ENCODE measurements around the gene ZFP91. TPM values are rescaled to one million over a fixed set of nuclear protein-coding genes. Genes with fewer than 3 reads are reported as not detected.

The ZFP91 gene
- total RNA-seq, 1 experiment from 2014 or later = 86.2 TPM

DNA sequence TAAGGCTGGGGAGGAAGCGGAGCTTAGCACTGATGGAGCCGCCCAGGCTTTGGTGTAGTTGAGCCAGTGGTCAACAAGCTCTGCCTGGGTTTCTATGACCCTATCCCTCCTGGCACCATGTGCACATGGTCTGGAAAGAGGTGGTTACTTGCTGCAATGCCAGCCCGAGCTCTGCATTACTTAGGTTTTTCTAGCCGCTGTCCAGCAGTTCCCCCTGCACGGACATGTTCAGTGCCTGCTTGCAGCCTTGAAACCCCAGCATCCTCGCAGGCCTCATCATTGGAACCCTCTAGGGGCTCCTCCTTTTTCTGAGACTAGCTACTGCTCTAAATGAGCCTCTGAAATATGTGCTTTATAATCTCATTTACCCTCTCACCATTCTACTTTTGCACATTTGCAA is 60.2 kb downstream of the ZFP91 start:
- POLR2A ChIA-PET = interaction anchor here (1.2 kb wide), 1 partner anchor 12 kb away, joined by 3 read pairs; no protein-coding TSS in a partner anchor
- Mint-ChIP-seq H3K9me3 (ENCODE audit: unreplicated experiment) (peaks cover 4% of the 10 kb centered on the region), H3K4me3 (ENCODE audit: unreplicated experiment) (no peak overlapping the region), H3K36me3 (ENCODE audit: insufficient read depth, unreplicated experiment) (no peaks in the 10 kb centered on the region), H3K27ac (ENCODE audit: low read depth, unreplicated experiment) (no peak overlapping the region), H3K27me3 (ENCODE audit: insufficient read depth, unreplicated experiment) (no peaks in the 10 kb centered on the region), H3K4me1 (ENCODE audit: insufficient read depth, unreplicated experiment) (no peaks in the 10 kb centered on the region)
- CTCF ChIA-PET = interaction anchor here (1.1 to 4.2 kb wide), 4 partner anchors 10 to 266 kb away, joined by 3 to 18 read pairs (median 11); no protein-coding TSS in a partner anchor
- TF ChIP-seq, protein P1, sequence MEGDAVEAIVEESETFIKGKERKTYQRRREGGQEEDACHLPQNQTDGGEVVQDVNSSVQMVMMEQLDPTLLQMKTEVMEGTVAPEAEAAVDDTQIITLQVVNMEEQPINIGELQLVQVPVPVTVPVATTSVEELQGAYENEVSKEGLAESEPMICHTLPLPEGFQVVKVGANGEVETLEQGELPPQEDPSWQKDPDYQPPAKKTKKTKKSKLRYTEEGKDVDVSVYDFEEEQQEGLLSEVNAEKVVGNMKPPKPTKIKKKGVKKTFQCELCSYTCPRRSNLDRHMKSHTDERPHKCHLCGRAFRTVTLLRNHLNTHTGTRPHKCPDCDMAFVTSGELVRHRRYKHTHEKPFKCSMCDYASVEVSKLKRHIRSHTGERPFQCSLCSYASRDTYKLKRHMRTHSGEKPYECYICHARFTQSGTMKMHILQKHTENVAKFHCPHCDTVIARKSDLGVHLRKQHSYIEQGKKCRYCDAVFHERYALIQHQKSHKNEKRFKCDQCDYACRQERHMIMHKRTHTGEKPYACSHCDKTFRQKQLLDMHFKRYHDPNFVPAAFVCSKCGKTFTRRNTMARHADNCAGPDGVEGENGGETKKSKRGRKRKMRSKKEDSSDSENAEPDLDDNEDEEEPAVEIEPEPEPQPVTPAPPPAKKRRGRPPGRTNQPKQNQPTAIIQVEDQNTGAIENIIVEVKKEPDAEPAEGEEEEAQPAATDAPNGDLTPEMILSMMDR (IDR thresholded peaks at IDR 0.05; ENCODE audit: unreplicated experiment) = no peak
- DNase-seq (ENCODE audit: unreplicated experiment) = no peak
- intact Hi-C loops (cut with micrococcal nuclease) = no loop called here
- BruUV-seq (replicated peaks) = no TSS peak

DNA sequence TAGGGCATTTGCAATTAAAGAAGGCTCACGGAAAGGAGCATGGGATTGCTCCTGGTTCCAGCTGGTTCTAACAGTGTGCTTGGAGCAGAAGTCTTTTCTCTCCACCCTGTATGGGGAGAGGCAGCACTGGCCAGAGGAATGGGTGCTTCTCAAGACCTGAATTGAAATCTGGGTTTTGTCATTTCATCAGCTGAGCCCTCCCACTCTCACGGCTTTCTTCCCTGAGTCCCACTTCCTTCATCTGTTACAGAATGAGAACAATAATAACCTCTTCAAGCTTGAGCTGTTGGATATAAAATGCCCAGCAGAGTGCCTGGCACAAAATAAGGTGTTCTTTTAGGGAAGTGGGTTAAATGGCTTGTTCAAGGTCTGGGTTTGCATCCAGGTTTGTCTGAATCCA is 60.8 kb downstream of the ZFP91 start:
- H3K4me3 Mint-ChIP-seq (ENCODE audit: unreplicated experiment) = no peak overlapping the region
- CTCF ChIA-PET = interaction anchor here (1.2 to 4.2 kb wide), 3 partner anchors 11 to 35 kb away, joined by 4 to 18 read pairs (median 18); no protein-coding TSS in a partner anchor
- no peak overlapping the region for H3K27ac Mint-ChIP-seq (ENCODE audit: low read depth, unreplicated experiment)

DNA sequence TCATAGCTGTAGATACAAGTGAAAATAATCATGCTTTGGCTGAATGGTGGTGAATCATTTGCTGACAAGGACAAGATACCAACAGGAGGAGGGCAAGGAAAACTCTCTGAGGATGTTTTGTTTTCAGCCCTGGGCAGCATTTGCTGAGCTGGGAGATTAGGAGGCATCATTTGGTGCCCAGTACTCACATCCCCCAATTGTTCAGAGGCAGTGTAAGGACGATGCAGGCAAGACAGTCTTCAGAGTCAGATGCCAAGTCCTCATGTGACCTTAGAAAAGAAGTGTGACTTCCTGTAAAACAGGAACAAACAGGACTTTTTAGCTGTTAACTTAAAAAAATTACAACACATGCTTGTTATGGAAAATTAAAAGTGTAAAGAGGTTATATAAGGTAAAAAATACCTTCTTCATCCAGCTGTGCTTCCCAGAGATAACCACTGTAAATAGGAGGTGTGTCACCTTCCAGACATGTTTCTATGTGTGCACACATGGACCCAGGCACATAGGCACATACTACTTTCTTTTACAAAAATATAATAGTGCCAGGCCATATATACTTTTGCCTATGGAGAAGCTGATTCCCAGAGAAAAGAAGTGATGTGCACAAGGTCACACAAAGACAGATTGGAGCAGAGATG is 61.6 kb downstream of the ZFP91 start:
- BruUV-seq (replicated peaks) = no TSS peak
- H3K36me3 Mint-ChIP-seq (ENCODE audit: insufficient read depth, unreplicated experiment) = no peaks in the 10 kb centered on the region
- CTCF ChIA-PET = interaction anchor here (0.6 to 4.2 kb wide), 4 partner anchors 11 to 65 kb away, joined by 4 to 18 read pairs (median 11); partner anchors contain the start of gene LPXN
- TF ChIP-seq, protein P1 (IDR thresholded peaks at IDR 0.05; ENCODE audit: unreplicated experiment) = no peak
- DNase-seq (ENCODE audit: unreplicated experiment) = no peak
- peaks cover 7% of the 10 kb centered on the region for H3K9me3 Mint-ChIP-seq (ENCODE audit: unreplicated experiment)
- H3K27ac Mint-ChIP-seq (ENCODE audit: low read depth, unreplicated experiment) = no peak overlapping the region
- POLR2A ChIA-PET = interaction anchor here (0.9 to 1.3 kb wide), 2 partner anchors 12 to 13 kb away, joined by 3 to 5 read pairs; no protein-coding TSS in a partner anchor
- intact Hi-C loops (cut with micrococcal nuclease) = no loop called here
- no peaks in the 10 kb centered on the region for H3K4me1 Mint-ChIP-seq (ENCODE audit: insufficient read depth, unreplicated experiment)
- H3K4me3 Mint-ChIP-seq (ENCODE audit: unreplicated experiment) = no peak overlapping the region
- no peaks in the 10 kb centered on the region for H3K27me3 Mint-ChIP-seq (ENCODE audit: insufficient read depth, unreplicated experiment)

More for the DNA sequence above, 60.8 kb downstream of the ZFP91 start:
- intact Hi-C loops (cut with micrococcal nuclease) = no loop called here
- POLR2A ChIA-PET = interaction anchor here (1.2 to 1.3 kb wide), 2 partner anchors 11 to 12 kb away, joined by 3 to 5 read pairs; no protein-coding TSS in a partner anchor
- H3K4me1 Mint-ChIP-seq (ENCODE audit: insufficient read depth, unreplicated experiment) = no peaks in the 10 kb centered on the region
- no peak for DNase-seq (ENCODE audit: unreplicated experiment)
- H3K27me3 Mint-ChIP-seq (ENCODE audit: insufficient read depth, unreplicated experiment) = no peaks in the 10 kb centered on the region
- TF ChIP-seq, protein P1 (IDR thresholded peaks at IDR 0.05; ENCODE audit: unreplicated experiment) = no peak
- no peaks in the 10 kb centered on the region for H3K36me3 Mint-ChIP-seq (ENCODE audit: insufficient read depth, unreplicated experiment)
- no TSS peak for BruUV-seq (replicated peaks)
- peaks cover 7% of the 10 kb centered on the region for H3K9me3 Mint-ChIP-seq (ENCODE audit: unreplicated experiment)

DNA sequence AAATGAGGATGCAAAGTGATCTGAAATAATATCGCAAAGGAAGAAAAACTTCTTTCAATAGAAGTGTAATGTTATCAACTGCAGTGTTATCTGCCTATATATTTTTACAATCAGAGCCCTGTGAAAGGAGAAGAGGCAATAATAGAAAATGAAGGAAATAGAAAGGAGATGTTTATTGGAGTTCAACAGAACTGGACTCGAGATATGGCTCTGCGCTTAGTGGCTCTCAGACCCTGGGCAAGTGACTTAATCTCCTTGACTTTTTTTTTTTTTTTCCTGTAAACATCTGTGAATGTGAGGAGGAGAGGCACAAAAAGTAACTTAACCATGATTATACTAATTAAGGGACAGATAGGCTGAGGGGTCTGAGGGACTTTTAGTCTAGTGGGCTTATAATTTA is 62.5 kb downstream of the ZFP91 start:
- CTCF ChIA-PET = interaction anchor here (4.2 kb wide), 1 partner anchor 12 kb away, joined by 18 read pairs; no protein-coding TSS in a partner anchor
- POLR2A ChIA-PET = interaction anchor here (0.9 kb wide), 1 partner anchor 13 kb away, joined by 3 read pairs; no protein-coding TSS in a partner anchor
- no peaks in the 10 kb centered on the region for H3K27me3 Mint-ChIP-seq (ENCODE audit: insufficient read depth, unreplicated experiment)
- H3K4me3 Mint-ChIP-seq (ENCODE audit: unreplicated experiment) = no peak overlapping the region
- no peaks in the 10 kb centered on the region for H3K4me1 Mint-ChIP-seq (ENCODE audit: insufficient read depth, unreplicated experiment)
- H3K27ac Mint-ChIP-seq (ENCODE audit: low read depth, unreplicated experiment) = no peak overlapping the region
- peaks cover 7% of the 10 kb centered on the region for H3K9me3 Mint-ChIP-seq (ENCODE audit: unreplicated experiment)
- TF ChIP-seq, protein P1 (IDR thresholded peaks at IDR 0.05; ENCODE audit: unreplicated experiment) = no peak
- no peak for DNase-seq (ENCODE audit: unreplicated experiment)
- no TSS peak for BruUV-seq (replicated peaks)
- intact Hi-C loops (cut with micrococcal nuclease) = no loop called here
- H3K36me3 Mint-ChIP-seq (ENCODE audit: insufficient read depth, unreplicated experiment) = no peaks in the 10 kb centered on the region
